ENCODE measurements around the gene ALAD. TPM values are rescaled to one million over a fixed set of nuclear protein-coding genes. Genes with fewer than 3 reads are reported as not detected.

ALAD gene
- total and polyA plus RNA-seq, 9 of the 15 experiments (the other 6 are each of a cell fraction or from before 2014, with no cell fraction given), result 1.3 to 12.7 (median 6.8) TPM

DNA sequence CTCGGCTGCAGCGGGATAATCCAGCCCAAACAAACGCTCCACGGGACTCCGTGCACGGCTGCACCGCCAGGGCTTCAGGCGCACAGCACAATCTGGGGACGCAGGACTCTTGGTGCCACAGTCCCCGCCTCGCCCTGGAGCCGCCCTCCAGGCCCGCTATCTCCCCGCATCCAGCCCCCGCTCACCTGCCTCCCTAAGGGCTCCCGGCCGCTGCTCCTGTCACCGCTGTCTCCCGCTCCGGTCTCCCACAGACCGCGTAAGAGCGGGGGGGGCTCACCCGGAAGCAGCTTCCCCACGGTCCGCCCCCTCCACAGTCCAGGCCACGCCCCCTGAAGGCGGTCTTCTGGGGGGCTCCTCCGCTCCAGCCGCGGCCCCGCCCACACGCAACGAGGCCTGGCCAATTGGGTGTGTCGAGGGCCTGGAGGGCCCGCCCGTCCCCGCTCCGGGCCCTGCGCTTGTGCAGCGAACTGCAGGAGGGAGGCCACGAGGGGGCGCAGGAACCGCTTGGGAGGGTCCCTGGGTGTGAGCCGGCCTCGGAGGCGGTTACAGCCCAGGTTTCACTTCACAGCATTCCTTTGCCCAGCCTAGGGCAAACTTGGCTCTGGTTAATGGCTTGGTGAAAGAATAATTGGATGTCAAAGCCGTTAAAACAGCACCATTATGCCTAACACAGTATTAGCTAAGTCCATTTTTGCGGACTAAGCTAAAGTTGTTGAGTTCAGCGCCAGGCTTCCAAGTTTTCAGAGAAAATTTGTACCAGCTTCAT, at the start of gene ALAD (continued):
- TF ChIP-seq, protein P1, sequence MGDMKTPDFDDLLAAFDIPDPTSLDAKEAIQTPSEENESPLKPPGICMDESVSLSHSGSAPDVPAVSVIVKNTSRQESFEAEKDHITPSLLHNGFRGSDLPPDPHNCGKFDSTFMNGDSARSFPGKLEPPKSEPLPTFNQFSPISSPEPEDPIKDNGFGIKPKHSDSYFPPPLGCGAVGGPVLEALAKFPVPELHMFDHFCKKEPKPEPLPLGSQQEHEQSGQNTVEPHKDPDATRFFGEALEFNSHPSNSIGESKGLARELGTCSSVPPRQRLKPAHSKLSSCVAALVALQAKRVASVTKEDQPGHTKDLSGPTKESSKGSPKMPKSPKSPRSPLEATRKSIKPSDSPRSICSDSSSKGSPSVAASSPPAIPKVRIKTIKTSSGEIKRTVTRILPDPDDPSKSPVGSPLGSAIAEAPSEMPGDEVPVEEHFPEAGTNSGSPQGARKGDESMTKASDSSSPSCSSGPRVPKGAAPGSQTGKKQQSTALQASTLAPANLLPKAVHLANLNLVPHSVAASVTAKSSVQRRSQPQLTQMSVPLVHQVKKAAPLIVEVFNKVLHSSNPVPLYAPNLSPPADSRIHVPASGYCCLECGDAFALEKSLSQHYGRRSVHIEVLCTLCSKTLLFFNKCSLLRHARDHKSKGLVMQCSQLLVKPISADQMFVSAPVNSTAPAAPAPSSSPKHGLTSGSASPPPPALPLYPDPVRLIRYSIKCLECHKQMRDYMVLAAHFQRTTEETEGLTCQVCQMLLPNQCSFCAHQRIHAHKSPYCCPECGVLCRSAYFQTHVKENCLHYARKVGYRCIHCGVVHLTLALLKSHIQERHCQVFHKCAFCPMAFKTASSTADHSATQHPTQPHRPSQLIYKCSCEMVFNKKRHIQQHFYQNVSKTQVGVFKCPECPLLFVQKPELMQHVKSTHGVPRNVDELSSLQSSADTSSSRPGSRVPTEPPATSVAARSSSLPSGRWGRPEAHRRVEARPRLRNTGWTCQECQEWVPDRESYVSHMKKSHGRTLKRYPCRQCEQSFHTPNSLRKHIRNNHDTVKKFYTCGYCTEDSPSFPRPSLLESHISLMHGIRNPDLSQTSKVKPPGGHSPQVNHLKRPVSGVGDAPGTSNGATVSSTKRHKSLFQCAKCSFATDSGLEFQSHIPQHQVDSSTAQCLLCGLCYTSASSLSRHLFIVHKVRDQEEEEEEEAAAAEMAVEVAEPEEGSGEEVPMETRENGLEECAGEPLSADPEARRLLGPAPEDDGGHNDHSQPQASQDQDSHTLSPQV (IDR thresholded peaks at IDR 0.05), result peak; percentile 58
- TF ChIP-seq EP400 (IDR thresholded peaks at IDR 0.05) (peak; percentile 22; the same call in 1 of the 2 replicates), BRD4 (IDR thresholded peaks at IDR 0.05) (no peak), ZKSCAN8 (CRISPR knock-in tag; IDR thresholded peaks at IDR 0.05) (no peak), TFAP4 (CRISPR knock-in tag; IDR thresholded peaks at IDR 0.05; ENCODE audit: borderline replicate concordance) (peak; percentile 85; the same call in 1 of the 2 replicates), BMI1 (IDR thresholded peaks at IDR 0.05; ENCODE audit: low read length) (no peak), ZNF282 (CRISPR knock-in tag; IDR thresholded peaks at IDR 0.05) (no peak), SAFB (IDR thresholded peaks at IDR 0.05; ENCODE audit: borderline replicate concordance, low read depth, low read length) (peak; percentile 83), ZNF551 (CRISPR knock-in tag; IDR thresholded peaks at IDR 0.05) (no peak), ZNF217 (CRISPR knock-in tag; IDR thresholded peaks at IDR 0.05) (no peak), TAF1 (IDR thresholded peaks at IDR 0.05; ENCODE audit: control insufficient read depth, extremely low read depth, insufficient read depth, low read length, severe bottlenecking) (peak; percentile 49), NUFIP1 (IDR thresholded peaks at IDR 0.05; ENCODE audit: partially characterized antibody) (no peak), MITF (IDR thresholded peaks at IDR 0.05) (no peak; the same call in 1 of the 2 replicates), SOX6 (IDR thresholded peaks at IDR 0.05) (peak; percentile 57; the same call in 1 of the 2 replicates), ZNF436 (CRISPR knock-in tag; IDR thresholded peaks at IDR 0.05) (no peak), ZNF584 (CRISPR knock-in tag; IDR thresholded peaks at IDR 0.05; ENCODE audit: low read depth) (no peak)
- TF ChIP-seq, protein P2, sequence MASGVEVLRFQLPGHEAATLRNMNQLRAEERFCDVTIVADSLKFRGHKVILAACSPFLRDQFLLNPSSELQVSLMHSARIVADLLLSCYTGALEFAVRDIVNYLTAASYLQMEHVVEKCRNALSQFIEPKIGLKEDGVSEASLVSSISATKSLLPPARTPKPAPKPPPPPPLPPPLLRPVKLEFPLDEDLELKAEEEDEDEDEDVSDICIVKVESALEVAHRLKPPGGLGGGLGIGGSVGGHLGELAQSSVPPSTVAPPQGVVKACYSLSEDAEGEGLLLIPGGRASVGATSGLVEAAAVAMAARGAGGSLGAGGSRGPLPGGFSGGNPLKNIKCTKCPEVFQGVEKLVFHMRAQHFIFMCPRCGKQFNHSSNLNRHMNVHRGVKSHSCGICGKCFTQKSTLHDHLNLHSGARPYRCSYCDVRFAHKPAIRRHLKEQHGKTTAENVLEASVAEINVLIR (CRISPR knock-in tag; IDR thresholded peaks at IDR 0.05), result 0 out of 2 replicates have a peak, but pooled peaks have one; percentile 27
- TF ChIP-seq, protein P3, sequence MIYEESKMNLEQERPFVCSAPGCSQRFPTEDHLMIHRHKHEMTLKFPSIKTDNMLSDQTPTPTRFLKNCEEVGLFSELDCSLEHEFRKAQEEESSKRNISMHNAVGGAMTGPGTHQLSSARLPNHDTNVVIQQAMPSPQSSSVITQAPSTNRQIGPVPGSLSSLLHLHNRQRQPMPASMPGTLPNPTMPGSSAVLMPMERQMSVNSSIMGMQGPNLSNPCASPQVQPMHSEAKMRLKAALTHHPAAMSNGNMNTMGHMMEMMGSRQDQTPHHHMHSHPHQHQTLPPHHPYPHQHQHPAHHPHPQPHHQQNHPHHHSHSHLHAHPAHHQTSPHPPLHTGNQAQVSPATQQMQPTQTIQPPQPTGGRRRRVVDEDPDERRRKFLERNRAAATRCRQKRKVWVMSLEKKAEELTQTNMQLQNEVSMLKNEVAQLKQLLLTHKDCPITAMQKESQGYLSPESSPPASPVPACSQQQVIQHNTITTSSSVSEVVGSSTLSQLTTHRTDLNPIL (CRISPR knock-in tag; IDR thresholded peaks at IDR 0.05), result no peak
